HCEC 1CT (cell line): ENCODE results near the gene GALNT6.
"Not testable (repeated sequence)": the region's sequence is repeated elsewhere in the genome, so short reads cannot be mapped to it uniquely, and the experiment has no call there.

Experiments used
- DNase-seq: peaks from one replicate; pipeline ENCODE4 v3.0.0-alpha.2; 2017

The GALNT6 gene

DNA sequence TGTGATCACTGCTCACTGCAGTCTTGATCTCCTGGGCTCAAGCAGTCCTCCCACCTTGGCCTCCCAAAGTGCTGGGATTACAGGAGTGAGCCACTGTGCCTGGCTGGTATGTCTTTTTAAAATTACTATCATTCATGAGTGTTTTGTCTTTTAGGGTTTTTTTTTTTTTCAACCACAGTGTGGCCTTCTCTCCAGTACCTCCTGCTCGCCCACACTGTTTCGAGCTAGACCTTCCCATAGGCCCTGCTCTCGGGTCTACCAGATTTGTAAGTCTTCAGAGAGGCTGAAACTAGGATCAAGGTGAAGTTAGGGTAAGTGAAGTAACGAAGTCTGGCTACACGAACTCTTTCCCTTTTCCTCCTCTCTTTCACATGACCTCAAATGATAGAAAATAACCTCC, 68.8 kb downstream of the GALNT6 start:
- no peak for DNase-seq

DNA sequence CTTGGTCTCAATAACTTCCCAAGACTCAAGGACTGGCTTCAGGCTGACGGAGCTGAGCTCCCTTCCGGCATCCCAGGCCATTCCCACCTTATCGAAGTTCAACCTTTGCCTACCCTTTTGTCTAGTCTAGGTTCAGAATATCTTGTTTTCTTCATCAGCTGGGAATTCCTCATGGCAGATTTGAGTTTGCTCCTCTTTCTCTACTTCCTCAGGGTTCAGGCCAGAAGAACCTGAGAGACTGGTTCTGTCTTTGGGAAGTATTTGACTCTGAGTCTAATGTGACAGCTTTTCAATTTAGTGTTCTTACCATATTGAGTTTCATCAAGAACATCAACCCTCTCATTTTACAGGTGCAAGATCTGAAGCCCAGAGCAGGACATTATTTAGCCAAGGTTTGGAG, 69.3 kb downstream of the GALNT6 start:
- DNase-seq = no peak

DNA sequence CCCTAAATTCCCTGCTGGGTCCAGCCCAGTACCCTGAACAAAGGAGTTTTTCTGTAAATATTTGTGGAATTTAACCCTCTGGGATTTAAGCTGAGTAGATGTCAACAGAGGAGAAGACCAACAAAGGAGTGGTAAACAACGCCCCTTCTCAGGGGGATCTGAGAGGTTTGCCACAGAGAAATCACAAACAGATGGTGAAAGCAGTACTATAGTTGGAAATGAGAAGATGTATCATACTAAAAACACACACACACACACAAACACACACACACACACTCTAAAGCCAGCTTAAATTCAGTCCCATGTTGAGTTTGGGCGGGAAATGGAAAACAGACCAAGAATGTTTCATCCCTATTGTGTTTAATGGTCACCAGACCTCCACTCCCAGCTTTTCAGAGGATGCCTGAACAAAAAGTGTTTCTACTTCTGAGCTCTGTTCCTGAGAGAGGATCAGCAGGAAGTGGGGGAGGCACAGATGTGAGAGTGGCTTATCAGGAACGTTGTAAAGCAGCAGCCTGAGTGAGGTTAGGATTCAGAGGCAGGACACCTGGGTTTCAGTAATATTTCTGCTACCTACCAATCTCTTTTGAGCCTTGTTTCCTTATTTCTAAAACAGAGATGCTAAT, 70.4 kb downstream of the GALNT6 start:
- DNase-seq = no peak

DNA sequence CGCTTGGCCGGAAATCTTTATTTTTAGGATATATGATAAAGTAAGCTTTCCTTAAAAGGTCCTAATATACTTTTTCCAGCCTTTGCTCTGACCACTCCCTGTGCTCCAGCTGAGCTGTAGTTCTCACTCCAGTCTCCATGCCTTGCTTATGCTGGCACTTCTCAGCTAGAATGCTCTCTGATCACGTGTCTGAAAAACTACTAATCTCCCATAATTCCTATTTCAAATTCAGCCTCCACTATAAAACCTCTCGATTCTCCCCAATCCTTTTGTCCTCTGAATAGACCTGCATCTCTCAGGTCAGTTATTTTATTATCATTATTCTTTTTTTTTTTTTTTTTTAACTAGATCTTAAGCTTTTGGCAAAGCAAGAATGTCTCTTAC, 70.9 kb downstream of the GALNT6 start:
- DNase-seq = no peak

DNA sequence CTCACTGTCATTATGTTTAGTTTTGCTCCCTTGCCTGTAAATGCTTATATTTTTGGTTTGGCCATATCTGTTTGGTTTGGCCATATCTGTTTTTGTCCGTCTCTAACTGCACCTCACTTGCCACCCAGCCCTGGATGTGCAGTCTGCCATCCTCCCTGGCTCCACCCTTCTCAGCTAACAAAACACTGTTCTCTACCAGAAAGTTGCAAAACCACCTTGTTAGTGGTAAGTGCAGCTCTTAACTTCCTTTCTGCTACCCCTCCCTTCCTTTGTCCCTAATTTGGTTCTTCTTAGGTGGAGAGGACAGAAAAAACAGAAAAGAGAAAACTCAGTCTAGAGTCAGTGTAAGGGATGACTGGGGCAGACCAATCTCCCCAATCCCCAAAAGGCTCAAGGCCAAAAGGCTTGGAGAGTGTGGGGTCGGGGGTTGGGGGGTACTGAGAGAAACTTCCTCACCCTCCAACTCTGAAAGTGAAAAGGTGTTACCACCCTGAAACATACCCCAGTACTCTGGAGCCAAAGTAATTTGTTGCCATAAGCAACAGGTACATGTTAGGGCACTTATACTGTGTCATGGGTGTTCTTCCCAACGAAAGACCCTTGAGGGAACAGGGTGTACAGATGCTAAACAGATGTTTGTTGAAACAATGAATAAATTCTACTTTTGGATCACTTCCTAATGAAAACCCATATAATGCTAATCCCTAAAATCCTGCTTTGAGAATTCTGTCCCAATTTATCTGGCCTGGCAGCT, 72.2 kb downstream of the GALNT6 start:
- DNase-seq = no peak

DNA sequence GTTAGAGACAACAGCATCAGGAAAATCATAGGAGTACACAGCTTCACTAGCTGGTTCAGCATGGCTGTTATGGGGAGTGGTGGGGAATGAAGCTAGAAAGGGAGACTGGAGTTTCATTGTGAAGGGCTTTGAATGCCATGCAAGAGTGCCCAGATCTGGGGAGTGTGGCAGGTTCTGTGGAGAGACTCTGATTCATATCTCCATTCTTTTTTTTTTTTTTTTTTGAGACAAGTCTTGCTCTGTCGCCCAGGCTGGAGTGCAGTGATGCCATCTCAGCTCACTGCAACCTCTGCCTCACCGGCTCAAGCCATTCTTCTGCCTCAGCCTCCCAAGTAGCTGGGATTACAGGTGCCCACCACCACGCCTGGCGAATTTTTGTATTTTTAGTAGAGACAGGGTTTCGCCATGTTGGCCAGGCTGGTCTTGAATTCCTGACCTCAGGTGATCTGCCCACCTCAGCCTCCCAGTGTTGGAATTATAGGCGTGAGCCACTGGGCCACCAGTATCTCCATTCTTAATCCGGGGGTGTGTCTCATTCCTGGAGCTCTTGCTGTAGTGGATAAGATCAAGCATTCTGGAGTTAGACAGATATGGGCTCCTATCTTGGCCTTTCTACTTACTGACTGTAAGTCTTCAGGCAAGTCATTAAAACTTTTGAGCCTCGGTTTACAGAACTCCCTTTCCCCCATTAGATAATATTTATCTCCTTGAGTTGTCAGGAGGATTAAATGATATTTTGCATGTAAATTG, 73.0 kb downstream of the GALNT6 start:
- not testable (repeated sequence) for DNase-seq

DNA sequence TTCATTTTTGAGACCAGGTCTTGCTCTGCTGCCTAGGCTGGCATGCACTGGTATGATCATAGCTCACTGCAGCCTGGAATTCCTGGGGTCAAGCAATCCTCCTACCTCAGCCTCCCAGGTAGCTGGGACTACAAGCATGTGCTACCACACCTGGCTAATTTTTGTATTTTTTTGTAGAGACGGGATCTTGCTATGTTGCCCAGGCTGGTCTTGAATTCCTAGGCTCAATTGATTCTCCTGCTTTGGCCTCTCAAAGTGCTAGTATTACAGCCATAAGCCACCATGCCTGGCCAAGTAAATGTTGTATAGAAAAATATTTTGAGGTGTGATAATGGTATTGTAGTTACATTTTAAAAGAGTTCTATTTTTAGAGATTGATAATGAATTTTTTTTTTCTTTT, 79.8 kb downstream of the GALNT6 start:
- no peak for DNase-seq

DNA sequence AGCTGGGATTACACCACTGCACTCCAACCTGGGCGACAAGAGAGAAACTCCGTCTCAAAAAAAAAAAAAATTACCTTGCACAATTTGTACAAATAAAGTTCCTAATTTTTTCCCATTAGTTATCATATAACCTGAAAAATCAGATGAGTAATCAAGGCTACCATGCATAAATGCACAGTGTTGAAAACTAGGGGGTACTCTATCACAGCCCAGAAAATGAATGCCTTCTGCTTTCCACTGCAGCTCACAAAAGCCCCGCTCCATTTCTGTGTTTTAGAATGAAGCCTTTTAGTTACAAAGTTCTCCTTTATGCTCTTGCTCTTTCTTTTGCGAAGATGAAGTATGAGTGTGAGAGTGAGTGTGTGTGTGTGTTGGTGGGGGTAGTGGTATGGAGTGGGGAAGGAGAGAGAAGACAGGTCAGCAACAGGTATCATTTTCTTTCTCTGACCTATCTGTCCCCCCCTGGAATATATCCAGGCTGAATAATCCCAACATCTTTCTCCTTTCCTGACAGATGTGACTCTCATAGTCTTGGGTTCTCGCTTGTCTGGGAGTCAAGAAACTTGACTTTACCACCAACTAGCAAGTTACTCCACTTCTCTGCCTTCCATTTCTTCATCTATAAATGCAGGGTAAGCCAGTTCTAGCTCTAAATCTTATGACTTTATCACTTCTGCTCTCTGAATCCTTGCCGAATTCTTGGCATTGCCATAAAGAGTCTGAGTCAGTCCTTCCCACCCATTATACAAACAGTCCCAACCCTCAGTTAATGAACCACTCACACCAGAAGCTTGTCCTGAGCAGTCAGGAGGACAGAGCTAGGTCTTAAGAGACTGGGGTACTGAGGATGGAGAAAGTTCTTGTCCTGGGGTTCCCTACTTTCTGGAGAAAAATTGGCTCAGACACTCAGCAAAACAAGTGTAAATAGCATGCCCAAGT, 83.3 kb downstream of the GALNT6 start:
- peak; percentile 69 for DNase-seq

DNA sequence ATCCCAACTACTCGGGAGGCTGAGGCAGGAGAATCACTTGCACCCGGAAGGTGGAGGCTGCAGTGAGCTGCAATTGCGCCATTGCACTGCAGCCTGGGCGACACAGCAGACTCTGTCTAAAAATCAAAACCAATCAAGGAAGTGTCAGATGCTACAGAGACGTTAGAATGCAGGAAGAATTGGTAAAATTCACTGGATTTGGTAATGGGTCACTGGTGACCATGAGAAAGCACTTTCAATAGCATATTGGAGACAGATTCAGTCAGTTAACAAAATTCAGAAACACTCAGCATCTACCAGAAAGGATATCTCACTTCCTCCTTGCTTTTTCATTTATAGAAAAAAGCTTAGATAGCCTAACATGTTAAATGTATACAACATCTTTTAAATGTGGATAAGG, 84.7 kb downstream of the GALNT6 start:
- no peak for DNase-seq
